ENCODE results near the gene SEC14L1.

SEC14L1 gene

GRCh38 chr17:77174928-77175661 lies 34.3 kb downstream of the SEC14L1 start:
- Mint-ChIP-seq H3K4me3 (no peak overlapping the region), H3K4me1 (peaks cover 12% of the 10 kb centered on the region), H3K9me3 (peaks cover 9% of the 10 kb centered on the region), H3K27ac (no peak overlapping the region), H3K27me3 (no peaks in the 10 kb centered on the region), H3K36me3 (peaks cover 43% of the 10 kb centered on the region)
- DNase-seq (ENCODE audit: low spot score in 2 of 2) (no peak), ATAC-seq (ENCODE audit: low read depth) (no peak)

DNA sequence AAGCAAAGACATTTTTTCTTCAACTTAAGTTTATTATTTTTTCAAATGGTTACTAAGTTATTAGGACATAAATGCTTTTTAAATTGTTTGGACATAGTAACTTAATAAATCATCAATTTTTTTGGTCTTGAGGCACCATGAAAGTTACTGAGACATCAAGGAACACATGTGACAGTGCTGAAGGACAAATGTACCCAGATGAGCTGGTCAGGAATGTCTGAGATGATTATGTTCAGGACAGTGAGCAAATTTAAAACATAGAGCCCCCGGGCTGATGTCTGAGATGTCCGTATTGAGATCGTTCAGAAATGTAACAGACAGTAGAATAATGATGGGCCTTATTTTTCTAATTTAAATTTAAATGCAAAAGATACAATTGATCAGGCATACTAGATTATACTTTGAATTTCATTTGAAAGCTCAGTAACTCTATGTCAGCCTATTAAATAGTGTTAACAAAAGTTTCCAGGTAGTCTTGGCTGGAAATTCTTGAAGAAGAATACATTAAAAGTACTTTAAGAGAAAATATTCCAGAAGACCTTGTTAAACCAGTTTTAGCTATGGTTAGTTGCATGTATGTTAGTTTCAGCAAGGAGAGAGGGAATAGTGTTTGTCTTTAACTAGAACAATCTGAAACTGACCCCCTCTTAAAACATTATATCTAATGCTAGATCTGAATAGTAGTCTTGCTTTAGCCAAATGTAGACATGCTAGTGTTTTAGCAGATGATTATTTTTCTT lies 36.4 kb downstream of the SEC14L1 start:
- Mint-ChIP-seq H3K9me3 (peaks cover 9% of the 10 kb centered on the region), H3K27ac (no peak overlapping the region), H3K36me3 (peaks cover 42% of the 10 kb centered on the region), H3K27me3 (no peaks in the 10 kb centered on the region), H3K4me1 (peaks cover 25% of the 10 kb centered on the region), H3K4me3 (no peak overlapping the region)
- DNase-seq (ENCODE audit: low spot score in 2 of 2) (no peak), ATAC-seq (ENCODE audit: low read depth) (no peak)

GRCh38 chr17:77178050-77178449 lies 37.3 kb downstream of the SEC14L1 start:
- no peak for DNase-seq (ENCODE audit: low spot score in 2 of 2)
- ATAC-seq (ENCODE audit: low read depth) = no peak
- no peak overlapping the region for H3K27ac Mint-ChIP-seq
- H3K27me3 Mint-ChIP-seq = no peaks in the 10 kb centered on the region
- no peak overlapping the region for H3K4me3 Mint-ChIP-seq
- H3K36me3 Mint-ChIP-seq = peaks cover 34% of the 10 kb centered on the region
- H3K9me3 Mint-ChIP-seq = peaks cover 6% of the 10 kb centered on the region
- peaks cover 25% of the 10 kb centered on the region for H3K4me1 Mint-ChIP-seq

GRCh38 chr17:77178563-77178962 lies 37.8 kb downstream of the SEC14L1 start:
- H3K9me3 Mint-ChIP-seq = peaks cover 6% of the 10 kb centered on the region
- H3K4me3 Mint-ChIP-seq = no peak overlapping the region
- H3K36me3 Mint-ChIP-seq = peaks cover 29% of the 10 kb centered on the region
- H3K27me3 Mint-ChIP-seq = no peaks in the 10 kb centered on the region
- peaks cover 24% of the 10 kb centered on the region for H3K4me1 Mint-ChIP-seq
- H3K27ac Mint-ChIP-seq = no peak overlapping the region
- DNase-seq (ENCODE audit: low spot score in 2 of 2) (no peak), ATAC-seq (ENCODE audit: low read depth) (no peak)

DNA sequence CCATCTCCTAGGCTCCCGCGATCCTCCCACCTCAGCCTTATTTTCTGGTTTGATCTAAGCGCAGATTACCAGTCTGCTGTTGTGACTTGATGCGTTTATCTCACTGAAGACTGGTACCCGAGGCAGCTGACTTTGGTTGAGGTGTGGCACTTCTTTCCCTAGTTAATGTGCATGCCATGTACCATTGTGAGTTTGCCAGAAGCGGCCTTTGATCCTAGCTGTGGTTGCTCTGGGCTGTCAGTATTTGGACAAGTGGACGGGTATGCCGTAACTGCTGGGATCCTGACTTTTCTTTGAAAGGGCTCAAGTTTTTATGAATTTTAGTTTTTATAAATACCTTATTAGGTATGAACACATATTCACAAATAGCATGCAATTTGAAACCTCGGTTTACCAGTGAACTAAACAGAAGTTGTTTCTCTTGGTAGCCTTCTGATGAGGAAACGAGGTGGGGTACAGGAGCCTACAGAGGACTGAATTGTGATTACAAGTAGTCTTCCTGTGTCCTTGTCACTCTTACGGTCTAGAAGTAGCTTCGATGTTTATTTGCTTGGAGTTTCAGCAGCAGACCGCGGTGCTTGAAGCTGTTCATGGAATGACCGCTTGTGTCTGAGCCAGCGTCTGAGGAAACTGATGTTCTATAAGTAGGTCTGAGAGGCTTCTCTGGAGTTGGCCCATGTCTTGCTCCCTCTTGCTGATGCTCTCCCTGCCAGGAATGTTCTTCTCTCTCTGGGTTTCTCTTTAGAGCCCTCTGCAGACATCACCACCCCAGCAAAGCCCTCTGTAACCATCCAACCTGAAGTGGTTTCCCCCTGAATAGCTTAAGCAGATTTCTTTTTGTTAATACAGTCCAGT lies 40.0 kb downstream of the SEC14L1 start:
- ATAC-seq (ENCODE audit: low read depth) = no peak
- Mint-ChIP-seq H3K4me1 (peaks cover 25% of the 10 kb centered on the region), H3K4me3 (no peak overlapping the region)

GRCh38 chr17:77182205-77183172 lies 41.7 kb downstream of the SEC14L1 start:
- peaks cover 12% of the 10 kb centered on the region for H3K36me3 Mint-ChIP-seq
- no peaks in the 10 kb centered on the region for H3K27me3 Mint-ChIP-seq
- no peaks in the 10 kb centered on the region for H3K9me3 Mint-ChIP-seq
- peak overlapping the region; percentile 54 for H3K4me3 Mint-ChIP-seq
- ATAC-seq (ENCODE audit: low read depth) (no peak), DNase-seq (ENCODE audit: low spot score in 2 of 2) (no peak)
- H3K27ac Mint-ChIP-seq = peak overlapping the region; percentile 52
- peaks cover 25% of the 10 kb centered on the region for H3K4me1 Mint-ChIP-seq

More for the DNA sequence above, 40.0 kb downstream of the SEC14L1 start:
- DNase-seq (ENCODE audit: low spot score in 2 of 2) = no peak
- no peaks in the 10 kb centered on the region for H3K9me3 Mint-ChIP-seq
- H3K27me3 Mint-ChIP-seq = no peaks in the 10 kb centered on the region
- peaks cover 16% of the 10 kb centered on the region for H3K36me3 Mint-ChIP-seq
- H3K27ac Mint-ChIP-seq = no peak overlapping the region

DNA sequence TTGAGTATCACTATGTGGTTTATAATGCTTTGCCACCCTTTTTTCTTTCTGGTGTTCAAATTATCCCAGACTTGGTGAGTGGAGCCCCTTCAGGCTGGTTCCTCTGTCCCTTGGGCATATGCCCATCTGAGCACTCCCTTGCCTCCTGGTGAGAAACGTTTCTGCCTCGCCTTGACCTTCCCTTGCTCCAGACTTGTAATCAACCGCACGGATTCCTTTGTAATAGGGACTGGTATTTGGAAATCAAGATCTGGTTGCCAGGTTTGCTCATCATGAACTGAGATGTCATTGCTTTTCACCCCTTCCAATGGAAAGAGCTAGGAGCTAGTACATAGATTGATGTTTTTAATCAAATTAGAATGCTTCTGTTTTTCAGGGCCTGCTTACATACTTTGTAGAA lies 43.7 kb downstream of the SEC14L1 start:
- H3K4me3 Mint-ChIP-seq = no peak overlapping the region
- no peaks in the 10 kb centered on the region for H3K27me3 Mint-ChIP-seq
- no peaks in the 10 kb centered on the region for H3K9me3 Mint-ChIP-seq
- H3K36me3 Mint-ChIP-seq = peaks cover 7% of the 10 kb centered on the region
- H3K4me1 Mint-ChIP-seq = peaks cover 31% of the 10 kb centered on the region
- no peak for DNase-seq (ENCODE audit: low spot score in 2 of 2)
- no peak for ATAC-seq (ENCODE audit: low read depth)
- no peak overlapping the region for H3K27ac Mint-ChIP-seq

- Mint-ChIP-seq H3K36me3 (peaks cover 7% of the 10 kb centered on the region), H3K4me3 (no peak overlapping the region), H3K27ac (no peak overlapping the region), H3K27me3 (no peaks in the 10 kb centered on the region), H3K9me3 (no peaks in the 10 kb centered on the region), H3K4me1 (peaks cover 31% of the 10 kb centered on the region)
- ATAC-seq (ENCODE audit: low read depth) (no peak), DNase-seq (ENCODE audit: low spot score in 2 of 2) (no peak)
Observed at GRCh38 chr17:77185137-77185536, 44.4 kb downstream of the SEC14L1 start.

DNA sequence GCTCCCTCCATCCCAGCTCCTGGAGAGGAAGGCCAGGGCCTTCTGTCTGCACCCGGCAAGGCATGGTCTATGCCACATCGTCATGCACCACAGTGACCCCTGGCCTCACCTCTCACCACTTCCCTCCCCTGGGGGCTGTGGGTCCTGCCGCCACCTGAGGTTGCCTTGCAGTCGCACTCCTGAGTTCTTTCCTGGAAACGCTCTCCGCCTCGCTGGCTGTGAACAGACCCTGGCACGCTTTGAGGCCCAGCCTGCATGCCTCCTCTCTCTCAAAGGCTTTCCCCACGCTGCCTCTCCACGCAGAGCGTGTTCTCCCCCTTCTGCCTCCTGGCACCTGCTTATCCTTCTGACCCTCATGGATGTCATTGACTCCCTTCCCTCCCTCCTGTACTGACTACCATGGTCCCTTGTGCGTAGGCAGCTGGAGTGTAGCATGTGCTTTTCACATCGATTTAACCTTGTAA lies 45.4 kb downstream of the SEC14L1 start:
- no peak overlapping the region for H3K27ac Mint-ChIP-seq
- no peaks in the 10 kb centered on the region for H3K9me3 Mint-ChIP-seq
- ATAC-seq (ENCODE audit: low read depth) (peak; percentile 27), DNase-seq (ENCODE audit: low spot score in 2 of 2) (no peak)
- peaks cover 32% of the 10 kb centered on the region for H3K4me1 Mint-ChIP-seq
- H3K36me3 Mint-ChIP-seq = peaks cover 10% of the 10 kb centered on the region
- H3K27me3 Mint-ChIP-seq = no peaks in the 10 kb centered on the region
- no peak overlapping the region for H3K4me3 Mint-ChIP-seq

DNA sequence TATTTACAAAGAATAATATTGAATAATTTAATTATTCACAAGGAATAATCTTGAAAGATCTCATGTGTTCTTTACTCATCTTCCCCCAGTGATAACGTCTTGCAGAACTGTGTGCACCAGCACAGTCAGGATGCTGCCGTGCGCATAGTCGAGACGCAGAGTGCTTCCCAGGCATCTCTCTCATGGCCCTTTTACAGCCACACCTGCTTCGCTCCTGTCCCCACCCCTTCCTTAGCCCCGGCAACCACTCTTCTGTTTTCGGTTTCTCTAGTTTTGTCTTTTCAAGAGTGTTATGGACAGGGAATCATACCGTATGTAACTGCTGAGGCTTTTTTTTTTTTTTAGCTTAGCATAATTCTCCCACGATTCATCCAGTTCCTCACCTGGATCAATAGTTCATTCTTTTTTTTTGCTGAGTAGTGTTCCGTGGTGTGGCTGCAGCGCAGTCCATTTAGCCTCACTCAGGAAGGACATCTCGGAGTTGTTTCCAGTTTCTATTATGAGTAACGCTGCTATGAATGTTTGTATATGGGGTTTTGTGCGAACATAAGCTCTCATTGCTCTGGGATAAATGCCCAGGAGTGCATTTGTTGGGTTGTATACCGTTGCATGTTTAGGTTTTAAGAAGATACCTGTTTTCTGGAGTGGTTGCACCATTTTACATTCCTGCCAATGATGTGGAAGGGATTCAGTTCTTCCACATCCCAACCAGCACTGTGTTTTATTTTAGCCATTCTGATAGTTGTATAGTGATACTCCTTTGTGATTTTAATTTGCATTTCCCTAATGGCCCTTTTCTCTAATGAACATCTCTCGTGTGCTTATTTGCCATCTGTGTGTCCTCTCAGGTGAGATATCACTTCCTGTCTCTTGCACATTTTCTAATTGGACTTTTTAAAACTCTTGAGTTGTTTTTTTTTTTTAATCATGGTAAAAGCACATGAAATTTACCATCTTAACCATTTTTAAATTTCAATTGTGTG lies 47.6 kb downstream of the SEC14L1 start:
- DNase-seq (ENCODE audit: low spot score in 2 of 2) (no peak), ATAC-seq (ENCODE audit: low read depth) (peak; percentile 59)
- Mint-ChIP-seq H3K9me3 (no peaks in the 10 kb centered on the region), H3K27ac (peak overlapping the region; percentile 53), H3K36me3 (peaks cover 26% of the 10 kb centered on the region), H3K4me3 (peak overlapping the region; percentile 78), H3K27me3 (no peaks in the 10 kb centered on the region), H3K4me1 (peaks cover 19% of the 10 kb centered on the region)

GRCh38 chr17:77189148-77189547 lies 48.4 kb downstream of the SEC14L1 start:
- Mint-ChIP-seq H3K4me3 (peak overlapping the region; percentile 3), H3K9me3 (no peaks in the 10 kb centered on the region), H3K27me3 (no peaks in the 10 kb centered on the region), H3K4me1 (peaks cover 17% of the 10 kb centered on the region), H3K27ac (peak overlapping the region; percentile 53), H3K36me3 (peaks cover 27% of the 10 kb centered on the region)
- ATAC-seq (ENCODE audit: low read depth) = peak; percentile 79
- no peak for DNase-seq (ENCODE audit: low spot score in 2 of 2)

DNA sequence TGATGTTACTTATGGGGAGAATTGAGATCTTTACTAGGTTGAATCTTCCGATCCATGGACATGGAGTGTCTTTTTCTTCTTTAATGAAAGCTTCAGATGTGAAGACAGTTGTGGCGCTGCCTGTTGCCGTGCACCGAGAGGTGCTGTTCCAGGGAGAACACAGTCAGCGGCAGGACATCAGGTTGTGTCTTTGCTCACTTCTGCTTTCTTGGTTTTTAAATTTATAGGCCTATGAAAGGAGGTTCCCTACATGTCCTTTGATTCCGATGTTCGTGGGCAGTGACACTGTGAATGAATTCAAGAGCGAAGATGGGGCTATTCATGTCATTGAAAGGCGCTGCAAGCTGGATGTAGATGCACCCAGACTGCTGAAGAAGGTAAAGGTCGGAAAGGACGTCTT lies 49.8 kb downstream of the SEC14L1 start:
- no peak overlapping the region for H3K4me3 Mint-ChIP-seq
- peaks cover 17% of the 10 kb centered on the region for H3K4me1 Mint-ChIP-seq
- peak overlapping the region; percentile 56 for H3K27ac Mint-ChIP-seq
- H3K27me3 Mint-ChIP-seq = no peaks in the 10 kb centered on the region
- ATAC-seq (ENCODE audit: low read depth) (no peak), DNase-seq (ENCODE audit: low spot score in 2 of 2) (no peak)
- H3K9me3 Mint-ChIP-seq = no peaks in the 10 kb centered on the region
- peaks cover 36% of the 10 kb centered on the region for H3K36me3 Mint-ChIP-seq

All from memory B cell (primary cell).